GM21526 (cell line): ENCODE measurements around the gene MRPL12.
"Not testable (repeated sequence)": the region's sequence is repeated elsewhere in the genome, so short reads cannot be mapped to it uniquely, and the experiment has no call there.

Source experiments
- ATAC-seq: cut with Tn5 transposase; IDR thresholded peaks from one replicate; pipeline ENCODE4 v1.9.1; 2021; ENCODE audit warnings: moderate library complexity; ENCODE audit not compliant: unreplicated experiment, low FRiP score

MRPL12 gene

GRCh38 chr17:81737947-81738800, 35.0 kb downstream of the MRPL12 start:
- ATAC-seq: no peak

GRCh38 chr17:81738801-81739393, 35.7 kb downstream of the MRPL12 start:
- no peak for ATAC-seq

- not testable (repeated sequence) for ATAC-seq
Observed at GRCh38 chr17:81739593-81739992, 36.4 kb downstream of the MRPL12 start.

GRCh38 chr17:81740395-81740961, 37.3 kb downstream of the MRPL12 start:
- ATAC-seq: no peak

- ATAC-seq: no peak
Observed at GRCh38 chr17:81741049-81741593, 38.0 kb downstream of the MRPL12 start.

GRCh38 chr17:81741594-81742452, 38.7 kb downstream of the MRPL12 start:
- no peak for ATAC-seq
